ENCODE data around the gene IQCM.

Gene IQCM

GRCh38 chr4:149735796-149736195 lies 79.8 kb downstream of the IQCM start:
- 0 out of 3 replicates have a peak, but pooled peaks have one; percentile 35 for ATAC-seq (ENCODE audit: low read depth)
- no peaks in the 10 kb centered on the region for H3K9me3 ChIP-seq (ENCODE audit: severe bottlenecking)
- no peak overlapping the region for H3K27ac ChIP-seq (ENCODE audit: poor library complexity, severe bottlenecking)
- H3K4me3 ChIP-seq (ENCODE audit: severe bottlenecking): no peak overlapping the region
- no peak for DNase-seq (ENCODE audit: low spot score)
- no peaks in the 10 kb centered on the region for H3K27me3 ChIP-seq (ENCODE audit: insufficient read depth, poor library complexity, severe bottlenecking)
- peak; percentile 9 for TF ChIP-seq CTCF (IDR thresholded peaks at IDR 0.05; ENCODE audit: poor library complexity, severe bottlenecking)
- H3K4me1 ChIP-seq (ENCODE audit: insufficient read depth, poor library complexity, severe bottlenecking): no peaks in the 10 kb centered on the region
- H3K36me3 ChIP-seq (ENCODE audit: low read depth): no peaks in the 10 kb centered on the region

- no peaks in the 10 kb centered on the region for H3K9me3 ChIP-seq (ENCODE audit: severe bottlenecking)
- no peak for TF ChIP-seq CTCF (IDR thresholded peaks at IDR 0.05; ENCODE audit: poor library complexity, severe bottlenecking)
- H3K27ac ChIP-seq (ENCODE audit: poor library complexity, severe bottlenecking): no peak overlapping the region
- H3K36me3 ChIP-seq (ENCODE audit: low read depth): no peaks in the 10 kb centered on the region
- ATAC-seq (ENCODE audit: low read depth) (no peak), DNase-seq (ENCODE audit: low spot score) (no peak)
- no peak overlapping the region for H3K4me3 ChIP-seq (ENCODE audit: severe bottlenecking)
- no peaks in the 10 kb centered on the region for H3K27me3 ChIP-seq (ENCODE audit: insufficient read depth, poor library complexity, severe bottlenecking)
- H3K4me1 ChIP-seq (ENCODE audit: insufficient read depth, poor library complexity, severe bottlenecking): no peaks in the 10 kb centered on the region
Observed at GRCh38 chr4:149728444-149728843, 87.2 kb downstream of the IQCM start.

- H3K36me3 ChIP-seq (ENCODE audit: low read depth): no peaks in the 10 kb centered on the region
- H3K4me1 ChIP-seq (ENCODE audit: insufficient read depth, poor library complexity, severe bottlenecking): no peaks in the 10 kb centered on the region
- no peaks in the 10 kb centered on the region for H3K27me3 ChIP-seq (ENCODE audit: insufficient read depth, poor library complexity, severe bottlenecking)
- no peaks in the 10 kb centered on the region for H3K9me3 ChIP-seq (ENCODE audit: severe bottlenecking)
- H3K4me3 ChIP-seq (ENCODE audit: severe bottlenecking): no peak overlapping the region
- H3K27ac ChIP-seq (ENCODE audit: poor library complexity, severe bottlenecking): no peak overlapping the region
- no peak for TF ChIP-seq CTCF (IDR thresholded peaks at IDR 0.05; ENCODE audit: poor library complexity, severe bottlenecking)
- no peak for DNase-seq (ENCODE audit: low spot score)
- ATAC-seq (ENCODE audit: low read depth): 0 out of 3 replicates have a peak, but pooled peaks have one; percentile 52
Observed at GRCh38 chr4:149727663-149728062, 88.0 kb downstream of the IQCM start.

GRCh38 chr4:149723065-149723464 lies 92.6 kb downstream of the IQCM start:
- DNase-seq (ENCODE audit: low spot score) (no peak), ATAC-seq (ENCODE audit: low read depth) (no peak)
- H3K27ac ChIP-seq (ENCODE audit: poor library complexity, severe bottlenecking): no peak overlapping the region

More at GRCh38 chr4:149723065-149723464, 92.6 kb downstream of the IQCM start:
- H3K4me1 ChIP-seq (ENCODE audit: insufficient read depth, poor library complexity, severe bottlenecking): no peaks in the 10 kb centered on the region
- H3K4me3 ChIP-seq (ENCODE audit: severe bottlenecking): no peak overlapping the region
- no peaks in the 10 kb centered on the region for H3K36me3 ChIP-seq (ENCODE audit: low read depth)
- no peaks in the 10 kb centered on the region for H3K9me3 ChIP-seq (ENCODE audit: severe bottlenecking)
- no peak for TF ChIP-seq CTCF (IDR thresholded peaks at IDR 0.05; ENCODE audit: poor library complexity, severe bottlenecking)
- H3K27me3 ChIP-seq (ENCODE audit: insufficient read depth, poor library complexity, severe bottlenecking): no peaks in the 10 kb centered on the region
